Subcutaneous abdominal adipose tissue (tissue), 5 donors: ENCODE results near the gene RNF213.

Experiments used
- H3K27ac ChIP-seq: one replicate; pipeline ENCODE4 v1.7.0; 2013; ENCODE audit warnings: low read depth, mild to moderate bottlenecking, inconsistent platforms, low read length, moderate library complexity
- H3K27me3 ChIP-seq, 5 donors: one replicate each; pipeline ENCODE4 v1.7.0; 2013; ENCODE audit warnings: low read length in 5 of 5, inconsistent platforms in 1 of 5; ENCODE audit not compliant: control insufficient read depth in 5 of 5, insufficient read depth in 4 of 5
- H3K36me3 ChIP-seq, 5 donors: one replicate each; pipeline ENCODE4 v1.7.0; 2013; ENCODE audit warnings: low read length in 5 of 5; ENCODE audit not compliant: control insufficient read depth in 5 of 5, insufficient read depth in 5 of 5
- H3K4me1 ChIP-seq, 5 donors: one replicate each; pipeline ENCODE4 v1.7.0; 2013; ENCODE audit warnings: low read length in 5 of 5, mild to moderate bottlenecking in 3 of 5, moderate library complexity in 1 of 5; ENCODE audit not compliant: control insufficient read depth in 5 of 5, insufficient read depth in 5 of 5
- H3K4me3 ChIP-seq, 5 donors: one replicate each; pipeline ENCODE4 v1.7.0; 2013; ENCODE audit warnings: low read length in 5 of 5, low read depth in 1 of 5
- H3K9ac ChIP-seq, 5 donors: one replicate each; pipeline ENCODE4 v1.7.0; 2013; ENCODE audit warnings: low read length in 5 of 5, mild to moderate bottlenecking in 4 of 5, moderate library complexity in 3 of 5
- H3K9me3 ChIP-seq, 5 donors: one replicate each; pipeline ENCODE4 v1.7.0; 2013; ENCODE audit warnings: low read length in 5 of 5; ENCODE audit not compliant: control insufficient read depth in 5 of 5
- donor health status: healthy.
- donor health status: healthy.
- donor health status: healthy.
- donor health status: healthy.
- donor health status: healthy.

Gene RNF213

GRCh38 chr17:80352991-80353665 is 92.5 kb downstream of the RNF213 start:
- Histone ChIP-seq H3K4me1 (peaks cover 0 to 3% (median 0%) of the 10 kb centered on the region in 5 donors), H3K9me3 (no peaks in the 10 kb centered on the region), H3K9ac (no peak overlapping the region), H3K27me3 (no peaks in the 10 kb centered on the region), H3K4me3 (no peak overlapping the region), H3K27ac (no peak overlapping the region), H3K36me3 (peaks cover 0 to 94% (median 89%) of the 10 kb centered on the region in 5 donors)

- H3K4me1 ChIP-seq, result peaks cover 0 to 3% (median 0%) of the 10 kb centered on the region in 5 donors
- no peaks in the 10 kb centered on the region for H3K27me3 ChIP-seq
- no peaks in the 10 kb centered on the region for H3K9me3 ChIP-seq
- H3K4me3 ChIP-seq, result no peak overlapping the region
- no peak overlapping the region for H3K9ac ChIP-seq
- no peak overlapping the region for H3K27ac ChIP-seq
- peaks cover 0 to 93% (median 87%) of the 10 kb centered on the region in 5 donors for H3K36me3 ChIP-seq
Measured at GRCh38 chr17:80353718-80354275, 93.1 kb downstream of the RNF213 start.

- Histone ChIP-seq H3K36me3 (peaks cover 0 to 94% (median 87%) of the 10 kb centered on the region in 5 donors), H3K9ac (no peak overlapping the region), H3K27ac (no peak overlapping the region), H3K4me1 (peaks cover 0 to 4% (median 0%) of the 10 kb centered on the region in 5 donors), H3K9me3 (no peaks in the 10 kb centered on the region), H3K27me3 (no peaks in the 10 kb centered on the region), H3K4me3 (no peak overlapping the region)
Measured at GRCh38 chr17:80354336-80354735, 93.7 kb downstream of the RNF213 start.

GRCh38 chr17:80356231-80356856 is 95.7 kb downstream of the RNF213 start:
- Histone ChIP-seq H3K27me3 (no peaks in the 10 kb centered on the region), H3K9me3 (no peaks in the 10 kb centered on the region), H3K27ac (no peak overlapping the region), H3K4me1 (peaks cover 0 to 14% (median 0%) of the 10 kb centered on the region in 5 donors), H3K36me3 (peaks cover 2 to 94% (median 88%) of the 10 kb centered on the region in 5 donors), H3K4me3 (no peak overlapping the region), H3K9ac (no peak overlapping the region)

GRCh38 chr17:80358131-80358530 is 97.5 kb downstream of the RNF213 start:
- H3K27me3 ChIP-seq, result no peaks in the 10 kb centered on the region
- H3K4me3 ChIP-seq, result no peak overlapping the region
- H3K27ac ChIP-seq, result no peak overlapping the region
- H3K9me3 ChIP-seq, result no peaks in the 10 kb centered on the region
- peaks cover 2 to 93% (median 85%) of the 10 kb centered on the region in 5 donors for H3K36me3 ChIP-seq
- peaks cover 0 to 16% (median 3%) of the 10 kb centered on the region in 5 donors for H3K4me1 ChIP-seq
- H3K9ac ChIP-seq, result no peak overlapping the region

- Histone ChIP-seq H3K27ac (peak overlapping the region; percentile 23), H3K4me1 (peaks cover 2 to 17% (median 6%) of the 10 kb centered on the region in 5 donors), H3K27me3 (no peaks in the 10 kb centered on the region), H3K9ac (no peak overlapping the region), H3K4me3 (no peak overlapping the region), H3K36me3 (peaks cover 2 to 93% (median 85%) of the 10 kb centered on the region in 5 donors), H3K9me3 (no peaks in the 10 kb centered on the region)
Measured at GRCh38 chr17:80358861-80359260, 98.2 kb downstream of the RNF213 start.

GRCh38 chr17:80359422-80360110 is 98.9 kb downstream of the RNF213 start:
- peak overlapping the region; percentile 23 for H3K27ac ChIP-seq
- H3K9me3 ChIP-seq, result no peaks in the 10 kb centered on the region
- no peak overlapping the region for H3K9ac ChIP-seq
- H3K27me3 ChIP-seq, result no peaks in the 10 kb centered on the region
- peaks cover 2 to 93% (median 85%) of the 10 kb centered on the region in 5 donors for H3K36me3 ChIP-seq
- H3K4me1 ChIP-seq, result peaks cover 2 to 17% (median 6%) of the 10 kb centered on the region in 5 donors
- no peak overlapping the region for H3K4me3 ChIP-seq

GRCh38 chr17:80360396-80360795 is 99.7 kb downstream of the RNF213 start:
- no peaks in the 10 kb centered on the region for H3K27me3 ChIP-seq
- no peak overlapping the region for H3K9ac ChIP-seq
- peaks cover 2 to 17% (median 6%) of the 10 kb centered on the region in 5 donors for H3K4me1 ChIP-seq
- no peaks in the 10 kb centered on the region for H3K9me3 ChIP-seq
- H3K36me3 ChIP-seq, result peaks cover 2 to 93% (median 85%) of the 10 kb centered on the region in 5 donors
- no peak overlapping the region for H3K4me3 ChIP-seq
- no peak overlapping the region for H3K27ac ChIP-seq

- Histone ChIP-seq H3K4me3 (no peak overlapping the region), H3K27ac (no peak overlapping the region), H3K9ac (no peak overlapping the region), H3K9me3 (no peaks in the 10 kb centered on the region), H3K27me3 (no peaks in the 10 kb centered on the region), H3K36me3 (peaks cover 4 to 97% (median 89%) of the 10 kb centered on the region in 5 donors), H3K4me1 (peaks cover 2 to 17% (median 6%) of the 10 kb centered on the region in 5 donors)
Measured at GRCh38 chr17:80361495-80362220, 101.0 kb downstream of the RNF213 start.
